ENCODE data around the gene ITGA2. TPM values are rescaled to one million over a fixed set of nuclear protein-coding genes. Genes with fewer than 3 reads are reported as not detected.

ITGA2 gene
- total and polyA plus RNA-seq, 4 donors: 0.50 to 8.0 (median 3.6) TPM

DNA sequence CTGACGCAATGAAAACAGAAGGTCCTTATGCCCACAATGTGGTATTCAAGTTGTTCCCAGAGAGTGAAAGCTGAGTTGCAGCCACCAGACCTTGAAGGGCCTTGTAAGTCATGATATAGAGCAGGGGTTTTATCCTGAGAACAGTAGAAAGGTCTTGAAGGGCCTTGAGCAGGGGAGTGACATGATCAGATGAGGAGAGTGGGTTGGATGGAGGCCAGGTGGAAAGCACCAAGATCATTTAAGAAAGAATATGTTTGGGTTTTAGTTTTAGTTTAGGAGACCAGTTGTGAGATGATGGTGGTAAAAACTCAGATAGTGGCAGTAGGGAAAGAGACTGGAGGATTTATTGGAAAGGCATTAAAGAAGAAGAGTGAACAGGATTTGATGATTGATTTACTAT is 5.9 kb downstream of the ITGA2 start:
- intact Hi-C loops (cut with DNase I): no loop called here
- H3K4me1 ChIP-seq (ENCODE audit: control insufficient read depth in 1 of 2, insufficient read depth in 2 of 2, low read length in 2 of 2): no peaks in the 10 kb centered on the region
- H3K9me3 ChIP-seq (ENCODE audit: control insufficient read depth, low read length): no peaks in the 10 kb centered on the region
- H3K27ac ChIP-seq (ENCODE audit: low read depth in 1 of 2, low read length in 2 of 2): no peak overlapping the region
- H3K4me3 ChIP-seq (ENCODE audit: low read length in 2 of 2): no peak overlapping the region
- DNase-seq (no peak), ATAC-seq (ENCODE audit: low FRiP score) (no peak)
- 94 to 96% methylated on average over 1 of the region's 1 CpG for WGBS, 2 donors
- H3K27me3 ChIP-seq (ENCODE audit: control insufficient read depth in 1 of 2, insufficient read depth in 2 of 2, low read length in 1 of 2): no peaks in the 10 kb centered on the region
- H3K36me3 ChIP-seq (ENCODE audit: control insufficient read depth in 1 of 2, insufficient read depth in 2 of 2, low read length in 1 of 2): no peaks in the 10 kb centered on the region

DNA sequence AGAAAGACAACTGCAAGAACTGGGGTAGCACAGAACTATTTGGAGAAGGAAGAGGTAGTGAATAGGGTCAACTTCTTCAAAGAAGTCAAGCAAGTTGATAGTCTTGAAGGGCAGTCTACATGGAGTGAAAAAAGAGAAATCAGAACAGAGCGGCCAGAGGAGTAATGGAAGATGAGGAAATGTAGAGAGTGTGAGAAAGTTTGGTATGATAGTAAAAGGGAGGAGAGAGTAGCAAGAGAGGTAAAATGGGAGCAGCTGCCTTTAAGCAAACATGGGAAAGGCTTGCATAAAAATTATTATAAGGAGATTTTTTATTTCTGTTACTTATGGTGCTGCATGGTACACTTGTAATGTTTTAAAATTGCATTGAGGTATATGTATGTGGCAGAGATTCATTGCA is 6.8 kb downstream of the ITGA2 start:
- Histone ChIP-seq H3K36me3 (ENCODE audit: control insufficient read depth in 1 of 2, insufficient read depth in 2 of 2, low read length in 1 of 2) (no peaks in the 10 kb centered on the region), H3K4me1 (ENCODE audit: control insufficient read depth in 1 of 2, insufficient read depth in 2 of 2, low read length in 2 of 2) (no peaks in the 10 kb centered on the region), H3K27me3 (ENCODE audit: control insufficient read depth in 1 of 2, insufficient read depth in 2 of 2, low read length in 1 of 2) (no peaks in the 10 kb centered on the region), H3K27ac (ENCODE audit: low read depth in 1 of 2, low read length in 2 of 2) (no peak overlapping the region), H3K9me3 (ENCODE audit: control insufficient read depth, low read length) (no peaks in the 10 kb centered on the region), H3K4me3 (ENCODE audit: low read length in 2 of 2) (no peak overlapping the region)
- intact Hi-C loops (cut with DNase I): no loop called here
- no peak for DNase-seq
- ATAC-seq (ENCODE audit: low FRiP score): no peak
- WGBS, 2 donors: 97 to 100% methylated on average over 1 of the region's 1 CpG

DNA sequence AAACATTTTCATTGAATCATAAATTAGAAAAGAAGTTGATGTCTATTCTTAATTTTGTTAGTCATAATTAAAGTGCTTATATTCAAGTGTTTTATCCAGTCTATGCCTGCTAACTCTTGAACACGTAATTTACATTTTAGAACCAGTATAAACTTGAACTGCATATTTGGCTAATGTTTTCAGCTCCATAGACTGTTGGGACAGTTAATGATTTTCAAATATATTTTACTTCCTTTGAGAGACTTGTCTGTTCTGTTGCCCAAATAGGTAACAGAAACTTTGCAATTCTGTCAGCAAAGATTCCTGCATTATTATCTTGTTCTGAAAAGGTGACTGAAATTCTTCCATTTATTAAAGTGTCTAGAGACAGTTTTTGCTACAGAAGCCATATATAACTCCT is 7.8 kb downstream of the ITGA2 start:
- Histone ChIP-seq H3K4me1 (ENCODE audit: control insufficient read depth in 1 of 2, insufficient read depth in 2 of 2, low read length in 2 of 2) (no peaks in the 10 kb centered on the region), H3K4me3 (ENCODE audit: low read length in 2 of 2) (no peak overlapping the region), H3K27me3 (ENCODE audit: control insufficient read depth in 1 of 2, insufficient read depth in 2 of 2, low read length in 1 of 2) (no peaks in the 10 kb centered on the region), H3K9me3 (ENCODE audit: control insufficient read depth, low read length) (no peaks in the 10 kb centered on the region), H3K27ac (ENCODE audit: low read depth in 1 of 2, low read length in 2 of 2) (no peak overlapping the region), H3K36me3 (ENCODE audit: control insufficient read depth in 1 of 2, insufficient read depth in 2 of 2, low read length in 1 of 2) (no peaks in the 10 kb centered on the region)
- WGBS, 2 donors: 89 to 92% methylated on average over 1 of the region's 1 CpG
- ATAC-seq (ENCODE audit: low FRiP score) (no peak), DNase-seq (no peak)
- intact Hi-C loops (cut with DNase I): no loop called here

DNA sequence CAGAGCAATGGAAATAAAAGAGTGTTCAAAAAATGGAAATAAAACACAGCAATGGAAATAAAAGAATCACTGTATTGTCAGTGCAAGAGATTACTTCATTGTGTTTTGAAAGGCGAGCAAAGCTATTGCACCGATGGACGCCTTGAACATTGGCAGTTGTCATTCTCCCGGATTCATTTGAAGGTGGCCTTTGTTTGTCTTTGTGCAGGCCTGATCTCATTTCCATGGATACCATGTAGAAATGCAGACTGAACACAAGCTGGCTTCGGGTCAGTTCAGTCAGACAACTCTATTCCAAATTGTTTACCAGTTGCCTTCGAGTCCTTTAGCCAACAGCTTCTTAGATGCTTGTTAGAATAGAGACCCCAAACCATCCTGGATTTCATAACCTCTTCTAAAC is 8.3 kb downstream of the ITGA2 start:
- H3K4me1 ChIP-seq (ENCODE audit: control insufficient read depth in 1 of 2, insufficient read depth in 2 of 2, low read length in 2 of 2): no peaks in the 10 kb centered on the region
- H3K27me3 ChIP-seq (ENCODE audit: control insufficient read depth in 1 of 2, insufficient read depth in 2 of 2, low read length in 1 of 2): no peaks in the 10 kb centered on the region
- 60 to 62% methylated on average over 6 of the region's 6 CpGs for WGBS, 2 donors
- H3K36me3 ChIP-seq (ENCODE audit: control insufficient read depth in 1 of 2, insufficient read depth in 2 of 2, low read length in 1 of 2): no peaks in the 10 kb centered on the region
- H3K9me3 ChIP-seq (ENCODE audit: control insufficient read depth, low read length): no peaks in the 10 kb centered on the region
- no peak overlapping the region for H3K27ac ChIP-seq (ENCODE audit: low read depth in 1 of 2, low read length in 2 of 2)
- no peak for DNase-seq
- no peak overlapping the region for H3K4me3 ChIP-seq (ENCODE audit: low read length in 2 of 2)
- ATAC-seq (ENCODE audit: low FRiP score): no peak
- intact Hi-C loops (cut with DNase I): no loop called here

DNA sequence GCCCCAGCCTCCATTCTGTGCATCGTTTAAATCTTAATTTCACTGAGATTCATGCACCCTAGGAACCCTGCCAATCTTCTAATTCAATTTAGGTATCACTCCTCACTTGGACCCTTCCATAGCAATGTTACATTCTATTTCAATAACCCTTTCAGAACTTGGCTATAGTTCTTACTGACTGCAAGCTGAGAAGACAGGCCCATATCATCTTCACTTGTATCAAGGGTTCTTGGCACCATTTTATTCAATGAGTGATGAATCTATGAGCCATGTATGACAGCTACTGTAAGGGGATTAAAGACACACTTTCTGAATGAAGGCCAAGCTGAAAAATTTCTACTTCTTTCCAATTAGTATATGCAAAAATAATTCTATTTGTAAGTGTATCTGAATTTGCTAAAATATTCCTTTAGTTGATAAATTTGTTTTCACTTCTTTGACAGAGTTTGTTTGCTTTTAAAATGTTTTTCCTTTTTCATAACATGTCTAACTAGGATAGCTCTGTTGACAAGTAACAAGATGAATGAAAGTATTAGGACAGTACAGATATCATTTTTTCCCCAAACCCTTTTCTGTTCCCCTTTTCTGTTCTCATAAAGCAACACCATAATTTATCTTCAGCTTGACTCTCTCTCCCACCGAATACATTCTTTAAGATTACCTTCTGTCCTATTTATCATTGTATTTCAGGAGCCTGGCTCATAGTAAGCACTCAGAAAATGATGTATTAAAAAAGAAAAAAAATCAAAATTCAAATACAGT is 9.6 kb downstream of the ITGA2 start:
- Histone ChIP-seq H3K4me3 (ENCODE audit: low read length in 2 of 2) (no peak overlapping the region), H3K27ac (ENCODE audit: low read depth in 1 of 2, low read length in 2 of 2) (no peak overlapping the region), H3K4me1 (ENCODE audit: control insufficient read depth in 1 of 2, insufficient read depth in 2 of 2, low read length in 2 of 2) (no peaks in the 10 kb centered on the region), H3K9me3 (ENCODE audit: control insufficient read depth, low read length) (no peaks in the 10 kb centered on the region), H3K36me3 (ENCODE audit: control insufficient read depth in 1 of 2, insufficient read depth in 2 of 2, low read length in 1 of 2) (no peaks in the 10 kb centered on the region), H3K27me3 (ENCODE audit: control insufficient read depth in 1 of 2, insufficient read depth in 2 of 2, low read length in 1 of 2) (no peaks in the 10 kb centered on the region)
- ATAC-seq (ENCODE audit: low FRiP score) (no peak), DNase-seq (no peak)
- intact Hi-C loops (cut with DNase I): no loop called here
- 90 to 93% methylated on average over 2 of the region's 2 CpGs for WGBS, 2 donors

DNA sequence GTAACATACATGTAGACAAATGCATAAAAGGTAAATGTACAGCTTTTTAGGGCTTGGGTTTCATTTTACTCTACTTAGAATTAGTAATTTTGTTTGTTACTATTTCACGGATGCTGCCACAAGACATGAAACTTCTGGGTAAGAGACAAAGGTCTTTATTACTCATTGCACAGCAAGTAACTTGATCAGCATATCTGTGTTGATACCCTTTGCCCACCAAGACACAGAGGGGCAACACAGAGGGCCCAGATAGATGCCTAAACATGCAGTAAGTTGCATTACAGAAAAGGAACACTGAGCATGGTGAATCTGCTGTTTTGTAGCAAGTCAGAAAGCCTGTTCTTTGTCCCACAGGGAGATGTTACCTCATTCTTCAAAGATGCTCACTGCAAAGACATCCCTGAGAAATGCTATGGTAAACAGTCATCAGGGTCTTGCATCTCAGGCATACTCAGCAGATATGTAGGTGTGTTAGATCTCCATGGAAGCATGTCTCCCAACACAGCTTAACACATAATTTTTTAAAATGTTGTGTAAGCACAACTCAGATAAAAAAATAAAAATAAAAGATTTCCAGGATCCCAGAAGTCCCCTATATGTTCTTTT is 10.3 kb downstream of the ITGA2 start:
- no peak for ATAC-seq (ENCODE audit: low FRiP score)
- intact Hi-C loops (cut with DNase I): no loop called here

DNA sequence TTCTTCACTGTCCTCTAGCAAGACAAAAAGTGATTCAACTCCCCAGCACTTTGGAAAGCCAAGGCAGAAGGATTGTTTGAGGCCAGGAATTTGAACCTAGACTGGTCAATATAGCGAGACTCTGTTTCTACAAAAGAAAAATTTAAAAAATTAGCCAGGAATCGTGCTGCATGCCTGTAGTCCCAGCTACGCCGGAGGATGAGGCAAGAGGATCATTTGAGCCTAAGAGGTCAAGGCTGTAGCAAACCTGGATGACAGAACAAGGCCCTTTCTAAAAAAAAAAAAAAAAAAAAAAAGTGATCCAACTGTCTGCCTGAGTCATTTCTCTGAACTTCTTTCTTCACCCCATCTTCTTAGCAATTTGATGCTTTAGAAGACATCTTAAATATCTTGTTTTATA is 12.4 kb downstream of the ITGA2 start:
- H3K27me3 ChIP-seq (ENCODE audit: control insufficient read depth in 1 of 2, insufficient read depth in 2 of 2, low read length in 1 of 2): no peaks in the 10 kb centered on the region
- intact Hi-C loops (cut with DNase I): no loop called here
- WGBS, 2 donors: 96% methylated on average over 4 of the region's 4 CpGs

More for the DNA sequence above, 10.3 kb downstream of the ITGA2 start:
- H3K27ac ChIP-seq (ENCODE audit: low read depth in 1 of 2, low read length in 2 of 2): no peak overlapping the region
- no peak overlapping the region for H3K4me3 ChIP-seq (ENCODE audit: low read length in 2 of 2)
- DNase-seq: no peak
- H3K9me3 ChIP-seq (ENCODE audit: control insufficient read depth, low read length): no peaks in the 10 kb centered on the region
- H3K36me3 ChIP-seq (ENCODE audit: control insufficient read depth in 1 of 2, insufficient read depth in 2 of 2, low read length in 1 of 2): no peaks in the 10 kb centered on the region
- H3K4me1 ChIP-seq (ENCODE audit: control insufficient read depth in 1 of 2, insufficient read depth in 2 of 2, low read length in 2 of 2): no peaks in the 10 kb centered on the region
- H3K27me3 ChIP-seq (ENCODE audit: control insufficient read depth in 1 of 2, insufficient read depth in 2 of 2, low read length in 1 of 2): no peaks in the 10 kb centered on the region
- WGBS, 2 donors: 97 to 98% methylated on average over 1 of the region's 1 CpG

DNA sequence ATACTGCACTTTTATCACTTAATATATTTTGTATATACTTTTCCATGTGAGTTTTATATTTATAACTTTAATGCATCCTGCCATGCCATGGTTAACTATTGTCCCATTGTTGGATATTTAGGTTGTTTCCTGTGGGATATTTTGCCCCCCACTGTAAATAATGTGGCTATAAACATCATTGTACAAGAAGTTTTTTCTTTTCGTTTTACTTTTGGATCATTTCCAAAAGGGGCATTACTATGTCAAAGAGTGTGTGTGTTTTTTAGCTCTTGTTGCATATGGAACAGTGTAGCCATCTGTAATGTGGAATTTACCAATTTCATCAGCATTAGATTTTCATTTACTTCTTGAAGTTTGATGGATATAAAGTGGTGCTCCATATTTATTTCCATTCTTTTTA is 13.3 kb downstream of the ITGA2 start:
- Histone ChIP-seq H3K4me1 (ENCODE audit: control insufficient read depth in 1 of 2, insufficient read depth in 2 of 2, low read length in 2 of 2) (no peaks in the 10 kb centered on the region), H3K36me3 (ENCODE audit: control insufficient read depth in 1 of 2, insufficient read depth in 2 of 2, low read length in 1 of 2) (no peaks in the 10 kb centered on the region), H3K9me3 (ENCODE audit: control insufficient read depth, low read length) (no peaks in the 10 kb centered on the region), H3K27me3 (ENCODE audit: control insufficient read depth in 1 of 2, insufficient read depth in 2 of 2, low read length in 1 of 2) (no peaks in the 10 kb centered on the region), H3K4me3 (ENCODE audit: low read length in 2 of 2) (no peak overlapping the region), H3K27ac (ENCODE audit: low read depth in 1 of 2, low read length in 2 of 2) (no peak overlapping the region)
- DNase-seq (no peak), ATAC-seq (ENCODE audit: low FRiP score) (no peak)
- intact Hi-C loops (cut with DNase I): no loop called here
- 44 to 58% methylated on average over 1 of the region's 1 CpG for WGBS, 2 donors

More for the DNA sequence above, 12.4 kb downstream of the ITGA2 start:
- ATAC-seq (ENCODE audit: low FRiP score) (no peak), DNase-seq (no peak)
- no peak overlapping the region for H3K27ac ChIP-seq (ENCODE audit: low read depth in 1 of 2, low read length in 2 of 2)
- no peaks in the 10 kb centered on the region for H3K36me3 ChIP-seq (ENCODE audit: control insufficient read depth in 1 of 2, insufficient read depth in 2 of 2, low read length in 1 of 2)
- H3K9me3 ChIP-seq (ENCODE audit: control insufficient read depth, low read length): no peaks in the 10 kb centered on the region
- H3K4me3 ChIP-seq (ENCODE audit: low read length in 2 of 2): no peak overlapping the region
- no peaks in the 10 kb centered on the region for H3K4me1 ChIP-seq (ENCODE audit: control insufficient read depth in 1 of 2, insufficient read depth in 2 of 2, low read length in 2 of 2)

DNA sequence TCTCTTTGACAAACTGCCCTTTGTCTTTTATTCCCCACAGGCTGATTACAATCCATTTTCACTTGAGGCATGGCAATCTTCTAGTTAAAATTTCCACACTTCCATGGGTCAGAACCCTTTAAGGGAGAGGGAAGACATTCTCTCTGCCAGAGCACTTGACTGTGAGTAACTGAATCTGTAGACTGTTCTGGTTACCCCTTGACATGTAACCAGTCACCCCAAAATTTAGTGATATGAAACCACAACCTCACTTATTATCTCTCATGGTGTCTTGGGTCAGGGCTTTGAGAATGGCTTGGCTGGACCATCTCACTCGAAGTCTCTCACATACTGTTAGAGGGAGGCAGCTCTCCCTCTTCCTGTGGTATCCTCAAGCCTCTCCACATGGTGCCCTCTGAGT is 14.0 kb downstream of the ITGA2 start:
- WGBS, 2 donors: 94 to 96% methylated on average over 1 of the region's 1 CpG
- H3K9me3 ChIP-seq (ENCODE audit: control insufficient read depth, low read length): no peaks in the 10 kb centered on the region
- H3K27ac ChIP-seq (ENCODE audit: low read depth in 1 of 2, low read length in 2 of 2): no peak overlapping the region
- DNase-seq (no peak), ATAC-seq (ENCODE audit: low FRiP score) (no peak)
- no peaks in the 10 kb centered on the region for H3K36me3 ChIP-seq (ENCODE audit: control insufficient read depth in 1 of 2, insufficient read depth in 2 of 2, low read length in 1 of 2)
- intact Hi-C loops (cut with DNase I): no loop called here
- no peaks in the 10 kb centered on the region for H3K27me3 ChIP-seq (ENCODE audit: control insufficient read depth in 1 of 2, insufficient read depth in 2 of 2, low read length in 1 of 2)
- no peaks in the 10 kb centered on the region for H3K4me1 ChIP-seq (ENCODE audit: control insufficient read depth in 1 of 2, insufficient read depth in 2 of 2, low read length in 2 of 2)
- no peak overlapping the region for H3K4me3 ChIP-seq (ENCODE audit: low read length in 2 of 2)

Data from aorta (tissue), 5 donors.